NCI-H187 treated with DMSO at 0.1 percent for 48 hours (cell line): Measurements from ENCODE around the gene CRADD.
A peak's percentile ranks its signal among the peaks of the same experiment; 100 is the strongest.
"Not testable (repeated sequence)": the region's sequence is repeated elsewhere in the genome, so short reads cannot be mapped to it uniquely, and the experiment has no call there.

Source experiments
- DNase-seq: peaks from one replicate; lab custom pipeline; 2025; lab: John Stamatoyannopoulos, UW

The CRADD gene

GRCh38 chr12:93902192-93902591 is 225.0 kb downstream of the CRADD start:
- no peak for DNase-seq

GRCh38 chr12:93902736-93903562 is 225.8 kb downstream of the CRADD start:
- DNase-seq, result no peak

GRCh38 chr12:93904124-93904523 is 226.9 kb downstream of the CRADD start:
- no peak for DNase-seq

GRCh38 chr12:93908264-93908663 is 231.1 kb downstream of the CRADD start:
- no peak for DNase-seq

GRCh38 chr12:93908846-93909567 is 231.8 kb downstream of the CRADD start:
- DNase-seq, result peak; percentile 20

- no peak for DNase-seq
Observed at GRCh38 chr12:93911396-93911795, 234.2 kb downstream of the CRADD start.

GRCh38 chr12:93912086-93912733 is 235.0 kb downstream of the CRADD start:
- DNase-seq, result no peak

GRCh38 chr12:93913845-93914244 is 236.7 kb downstream of the CRADD start:
- no peak for DNase-seq

GRCh38 chr12:93914281-93914680 is 237.1 kb downstream of the CRADD start:
- DNase-seq, result no peak

- no peak for DNase-seq
Observed at GRCh38 chr12:93915411-93915810, 238.2 kb downstream of the CRADD start.

GRCh38 chr12:93916402-93916801 is 239.2 kb downstream of the CRADD start:
- no peak for DNase-seq

- no peak for DNase-seq
Observed at GRCh38 chr12:93918262-93918661, 241.1 kb downstream of the CRADD start.

GRCh38 chr12:93918900-93919299 is 241.7 kb downstream of the CRADD start:
- DNase-seq, result no peak

- DNase-seq, result no peak
Observed at GRCh38 chr12:93921521-93921920, 244.3 kb downstream of the CRADD start.

GRCh38 chr12:93922583-93923006 is 245.4 kb downstream of the CRADD start:
- no peak for DNase-seq

- DNase-seq, result no peak
Observed at GRCh38 chr12:93924367-93924766, 247.2 kb downstream of the CRADD start.

GRCh38 chr12:93925585-93926205 is 248.5 kb downstream of the CRADD start:
- DNase-seq, result no peak

- no peak for DNase-seq
Observed at GRCh38 chr12:93926237-93926636, 249.1 kb downstream of the CRADD start.

- not testable (repeated sequence) for DNase-seq
Observed at GRCh38 chr12:93929081-93929480, 251.9 kb downstream of the CRADD start.

GRCh38 chr12:93937812-93938211 is 260.6 kb downstream of the CRADD start:
- DNase-seq, result no peak

- DNase-seq, result no peak
Observed at GRCh38 chr12:93938317-93938716, 261.1 kb downstream of the CRADD start.

- no peak for DNase-seq
Observed at GRCh38 chr12:93938931-93939330, 261.8 kb downstream of the CRADD start.
